ENCODE measurements around the gene TMEM25.

- TF ChIP-seq CTCF (IDR thresholded peaks at IDR 0.05 in 8 of 11, conservative IDR thresholded peaks at IDR 0.05 in 3 of 11) (no peak), POLR2A (IDR thresholded peaks at IDR 0.05) (no peak)
Measured at GRCh38 chr11:118572981-118573550, 42.1 kb downstream of the TMEM25 start.

All from spleen (tissue), 7 donors.